ENCODE results near the gene CIDEA.
"Not testable (repeated sequence)": the region's sequence is repeated elsewhere in the genome, so short reads cannot be mapped to it uniquely, and the experiment has no call there.

DNA sequence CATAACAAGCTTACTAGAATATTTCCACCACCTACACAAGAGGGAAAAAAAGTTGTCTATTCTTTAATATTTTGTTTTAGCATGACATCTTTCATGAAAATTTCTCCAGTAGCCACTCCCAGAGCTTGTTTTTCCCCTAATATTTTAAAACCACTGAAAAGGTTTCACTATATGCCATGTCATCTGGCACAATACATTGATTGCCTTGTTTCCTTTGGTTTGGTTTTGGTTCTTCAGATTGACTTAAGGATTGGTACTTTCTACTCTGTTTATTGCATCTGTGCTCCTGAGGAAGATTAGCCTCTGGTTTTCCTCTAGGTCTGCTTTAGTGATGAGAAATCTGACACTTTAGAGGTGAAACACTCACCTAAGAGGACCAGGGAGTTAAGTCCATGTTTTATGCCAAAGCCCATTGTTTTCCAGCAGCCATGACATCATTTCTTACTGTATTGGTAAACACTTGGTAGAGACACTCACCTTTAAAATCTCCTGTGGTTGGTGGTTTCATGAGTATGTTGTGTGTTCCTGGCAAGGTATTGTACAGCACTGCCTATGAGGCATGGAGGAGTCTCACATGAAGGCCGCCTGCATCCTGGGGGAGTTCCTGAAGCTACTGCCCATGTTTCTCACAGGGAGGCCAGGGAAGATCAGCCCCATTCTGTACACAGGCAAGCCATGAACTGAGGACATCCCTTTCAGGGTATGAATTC is 39.7 kb upstream of the CIDEA start:
- TF ChIP-seq POLR2A (IDR thresholded peaks at IDR 0.05; ENCODE audit: low read length); GATA1 (IDR thresholded peaks at IDR 0.05; ENCODE audit: low read depth, low read length): not testable (repeated sequence)

Data from erythroblast (primary cell).